ENCODE results near the gene SGTA.

GRCh38 chr19:2719232-2719735, 63.8 kb downstream of the SGTA start:
- TF ChIP-seq CTCF (IDR thresholded peaks at IDR 0.05): no peak
- no peak for TF ChIP-seq POLR2A (IDR thresholded peaks at IDR 0.05)

Measured in thyroid gland (tissue), 4 donors.